ENCODE data around the gene ATP5PB. TPM values are rescaled to one million over a fixed set of nuclear protein-coding genes. Genes with fewer than 3 reads are reported as not detected.
A peak's percentile ranks its signal among the peaks of the same experiment; 100 is the strongest.

ATP5PB gene
- total RNA-seq, 6 experiments from 2014 or later: 128 to 152 (median 148) TPM

DNA sequence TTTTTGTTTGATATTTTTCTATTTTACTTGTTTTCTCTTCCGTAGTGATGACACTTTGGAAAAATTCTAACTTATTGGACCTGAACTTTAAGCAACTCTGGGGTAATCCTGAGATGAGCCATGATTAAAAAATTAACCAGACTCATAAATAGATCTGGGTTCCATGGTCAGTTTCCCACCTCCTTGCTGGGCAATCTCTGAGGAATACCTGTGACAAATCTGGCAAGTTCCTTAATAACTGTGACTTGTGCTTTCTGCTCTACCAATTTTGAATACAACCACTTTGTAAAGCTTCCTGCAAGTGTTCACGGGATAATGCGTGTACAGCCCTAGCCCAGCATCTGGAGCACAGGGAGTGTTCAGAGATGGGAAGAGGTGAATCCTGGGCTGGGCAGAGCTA, 25.0 kb upstream of the ATP5PB start:
- 40% methylated on average over 1 of the region's 3 CpGs for WGBS (ENCODE audit: insufficient coverage, low coverage, low lambda C conversion rate, missing lambda C conversion rate)
- ATAC-seq: no peak
- H3K9me3 ChIP-seq: no peaks in the 10 kb centered on the region
- DNase-seq: no peak
- H3K27me3 ChIP-seq: no peaks in the 10 kb centered on the region
- no peak overlapping the region for H3K27ac ChIP-seq
- H3K4me1 ChIP-seq: peaks cover 0 to 21% (median 7%) of the 10 kb centered on the region in 4 donors
- no peaks in the 10 kb centered on the region for H3K36me3 ChIP-seq
- intact Hi-C loops (cut with DNase I): no loop called here
- TF ChIP-seq POLR2A (IDR thresholded peaks at IDR 0.05): no peak
- no peak for TF ChIP-seq CTCF (IDR thresholded peaks at IDR 0.05)
- H3K4me3 ChIP-seq: no peak overlapping the region

GRCh38 chr1:111436726-111437125, 12.5 kb upstream of the ATP5PB start:
- DNase-seq: no peak
- Histone ChIP-seq H3K27ac (no peak overlapping the region), H3K9me3 (no peaks in the 10 kb centered on the region), H3K4me3 (no peak overlapping the region), H3K27me3 (no peaks in the 10 kb centered on the region), H3K4me1 (no peaks in the 10 kb centered on the region), H3K36me3 (peaks cover 0 to 34% (median 11%) of the 10 kb centered on the region in 4 donors)
- intact Hi-C loops (cut with DNase I): no loop called here
- TF ChIP-seq POLR2A (IDR thresholded peaks at IDR 0.05): no peak
- no peak for TF ChIP-seq CTCF (IDR thresholded peaks at IDR 0.05)
- WGBS (ENCODE audit: insufficient coverage, low coverage, low lambda C conversion rate, missing lambda C conversion rate): 52% methylated on average over 3 of the region's 3 CpGs
- no peak for ATAC-seq

DNA sequence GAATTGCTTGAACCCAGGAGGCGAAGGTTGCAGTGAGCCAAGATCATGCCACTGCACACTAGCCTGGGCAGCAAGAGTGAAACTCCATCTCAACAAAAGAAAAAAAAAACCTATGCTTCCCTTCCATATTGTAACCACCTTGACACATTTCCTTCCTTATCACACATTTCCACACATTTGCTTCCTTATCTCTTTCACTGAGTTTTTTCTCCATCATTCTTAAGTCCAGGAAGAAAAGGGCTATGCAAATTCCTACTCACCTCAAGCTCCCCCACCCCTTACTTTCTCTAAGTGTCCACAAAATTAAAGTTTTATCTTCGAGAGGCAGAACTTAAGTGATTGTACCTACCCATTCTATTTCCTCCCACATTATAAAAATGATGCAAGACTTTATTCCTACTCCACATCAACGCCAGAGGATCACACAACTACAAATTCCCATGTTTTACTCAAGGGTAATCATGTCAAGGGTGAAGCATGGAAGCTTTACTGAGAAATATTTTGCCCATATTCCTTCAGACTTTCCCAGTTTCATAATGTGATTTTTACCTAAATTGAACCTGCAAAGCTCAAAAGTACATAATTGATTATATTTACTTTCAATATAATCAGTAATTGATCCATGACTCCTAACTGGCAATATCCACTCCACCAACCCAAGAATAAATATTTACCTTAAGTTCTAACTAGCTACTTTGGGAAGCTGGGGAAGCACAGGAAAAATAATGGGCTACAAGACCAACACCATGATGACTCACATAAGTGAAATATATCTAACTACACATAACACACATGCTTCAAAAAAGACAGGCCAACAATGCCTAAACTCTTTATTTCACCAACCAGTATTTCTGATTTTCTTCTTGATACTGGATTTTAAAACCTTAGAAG, 9.6 kb upstream of the ATP5PB start:
- WGBS (ENCODE audit: insufficient coverage, low coverage, low lambda C conversion rate, missing lambda C conversion rate): 88% methylated on average over 2 of the region's 3 CpGs
- Histone ChIP-seq H3K36me3 (peaks cover 0 to 57% (median 23%) of the 10 kb centered on the region in 4 donors), H3K4me1 (no peaks in the 10 kb centered on the region), H3K27me3 (no peaks in the 10 kb centered on the region), H3K27ac (no peak overlapping the region), H3K4me3 (no peak overlapping the region), H3K9me3 (no peaks in the 10 kb centered on the region)
- intact Hi-C loops (cut with DNase I): no loop called here
- ATAC-seq (no peak), DNase-seq (no peak)
- TF ChIP-seq POLR2A (IDR thresholded peaks at IDR 0.05) (no peak), CTCF (IDR thresholded peaks at IDR 0.05) (no peak)

DNA sequence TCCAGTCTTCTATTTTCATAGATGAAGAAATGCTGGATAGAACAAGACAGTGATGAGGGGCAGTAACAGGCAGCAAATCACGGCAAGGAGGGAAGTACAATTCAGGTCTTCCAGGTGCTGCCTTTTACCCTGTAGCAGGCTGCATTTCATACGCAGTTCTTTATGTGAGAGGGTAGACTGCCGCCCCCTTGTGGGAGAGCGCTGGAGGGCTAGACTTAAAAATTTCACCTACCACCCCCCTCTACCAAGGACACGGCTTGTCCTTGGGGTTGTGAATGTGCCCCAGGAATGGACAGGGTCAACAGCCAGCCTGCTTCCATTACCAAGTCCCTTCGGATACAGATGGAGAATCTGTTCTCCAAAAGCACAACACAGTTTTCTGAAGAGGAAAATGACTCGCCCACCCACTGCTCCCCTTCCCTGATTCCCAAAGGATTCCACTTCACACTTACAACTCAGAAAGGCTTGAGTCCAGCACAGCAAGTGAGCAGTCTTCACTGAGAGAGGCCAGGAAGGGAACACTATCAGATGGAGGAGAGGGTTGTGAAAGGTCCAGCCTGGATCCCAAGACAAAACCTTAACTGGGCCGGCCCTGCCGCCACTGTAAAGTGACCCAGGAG, 7.6 kb upstream of the ATP5PB start:
- Histone ChIP-seq H3K27ac (no peak overlapping the region), H3K9me3 (no peaks in the 10 kb centered on the region), H3K36me3 (peaks cover 0 to 72% (median 24%) of the 10 kb centered on the region in 4 donors), H3K4me3 (no peak overlapping the region), H3K4me1 (no peaks in the 10 kb centered on the region), H3K27me3 (no peaks in the 10 kb centered on the region)
- no peak for DNase-seq
- peak; percentile 54 to 74 (median 61) for ATAC-seq
- 42% methylated on average over 5 of the region's 9 CpGs for WGBS (ENCODE audit: insufficient coverage, low coverage, low lambda C conversion rate, missing lambda C conversion rate)
- intact Hi-C loops (cut with DNase I): no loop called here
- TF ChIP-seq CTCF (IDR thresholded peaks at IDR 0.05): peak; percentile 19 to 57 (median 42)
- no peak for TF ChIP-seq POLR2A (IDR thresholded peaks at IDR 0.05)

Measured in right lobe of liver (tissue), 6 donors.